Osteoblast (primary cell): Measurements from ENCODE around the gene GOLGA1. TPM values are rescaled to one million over a fixed set of nuclear protein-coding genes. Genes with fewer than 3 reads are reported as not detected.

Experiments used
- DNase-seq: peaks from one replicate; pipeline ENCODE4 v3.0.0; 2011; ENCODE audit warnings: low spot score, mixed read lengths; ENCODE audit not compliant: insufficient read length; ENCODE audit errors: missing footprints
- H2AFZ ChIP-seq: 2 replicates; pipeline ENCODE4 v1.6.0; 2011; ENCODE audit warnings: mild to moderate bottlenecking, low read length
- H3K27ac ChIP-seq: 2 replicates; pipeline ENCODE4 v1.5.1; 2011; ENCODE audit warnings: mild to moderate bottlenecking, low read depth, low read length, moderate library complexity
- H3K27me3 ChIP-seq: 2 replicates; pipeline ENCODE4 v1.6.0; 2012; ENCODE audit warnings: mild to moderate bottlenecking, control low read depth, inconsistent platforms, low read length, moderate library complexity; ENCODE audit not compliant: insufficient read depth
- H3K36me3 ChIP-seq: 2 replicates; pipeline ENCODE4 v1.5.1; 2011; ENCODE audit warnings: mild to moderate bottlenecking, low read length, control low read depth, moderate library complexity; ENCODE audit not compliant: insufficient read depth
- H3K4me1 ChIP-seq: 2 replicates; pipeline ENCODE4 v1.5.1; 2011; ENCODE audit warnings: mild to moderate bottlenecking, low read length, control low read depth, moderate library complexity; ENCODE audit not compliant: insufficient read depth
- H3K4me2 ChIP-seq: 2 replicates; pipeline ENCODE4 v1.6.0; 2011; ENCODE audit warnings: mild to moderate bottlenecking, low read length; ENCODE audit not compliant: insufficient read depth
- H3K4me3 ChIP-seq: fragments of 200-600 bp; sonication (generic); 3 replicates; pipeline ENCODE4 v1.5.1; 2012; ENCODE audit warnings: mild to moderate bottlenecking, low read length, inconsistent platforms; ENCODE audit not compliant: insufficient read depth
- H3K79me2 ChIP-seq: 2 replicates; pipeline ENCODE4 v1.6.0; 2012; ENCODE audit warnings: mild to moderate bottlenecking, low read length, control low read depth, inconsistent platforms; ENCODE audit not compliant: insufficient read depth
- H3K9me3 ChIP-seq: 2 replicates; pipeline ENCODE4 v1.5.1; 2011; ENCODE audit warnings: low read depth, low read length, control low read depth
- H4K20me1 ChIP-seq: 2 replicates; pipeline ENCODE4 v1.6.0; 2012; ENCODE audit warnings: mild to moderate bottlenecking, low read length, control low read depth; ENCODE audit not compliant: insufficient read depth
- total RNA-seq: library from RNA; depleted of rRNA; stranded (reverse); fragments of >200 nt; gene quantifications from 2 replicates; pipeline ENCODE4 v1.2.3, GENCODE V29; 2012
- TF ChIP-seq, protein P1 (sequence below): IDR thresholded peaks from 2 replicates; pipeline ENCODE4 v1.5.1; 2011; ENCODE audit warnings: mild to moderate bottlenecking, low read depth, low read length, moderate library complexity; ENCODE audit errors: extremely low read depth

GOLGA1 gene
- total RNA-seq, 1 donor: 13.4 TPM

DNA sequence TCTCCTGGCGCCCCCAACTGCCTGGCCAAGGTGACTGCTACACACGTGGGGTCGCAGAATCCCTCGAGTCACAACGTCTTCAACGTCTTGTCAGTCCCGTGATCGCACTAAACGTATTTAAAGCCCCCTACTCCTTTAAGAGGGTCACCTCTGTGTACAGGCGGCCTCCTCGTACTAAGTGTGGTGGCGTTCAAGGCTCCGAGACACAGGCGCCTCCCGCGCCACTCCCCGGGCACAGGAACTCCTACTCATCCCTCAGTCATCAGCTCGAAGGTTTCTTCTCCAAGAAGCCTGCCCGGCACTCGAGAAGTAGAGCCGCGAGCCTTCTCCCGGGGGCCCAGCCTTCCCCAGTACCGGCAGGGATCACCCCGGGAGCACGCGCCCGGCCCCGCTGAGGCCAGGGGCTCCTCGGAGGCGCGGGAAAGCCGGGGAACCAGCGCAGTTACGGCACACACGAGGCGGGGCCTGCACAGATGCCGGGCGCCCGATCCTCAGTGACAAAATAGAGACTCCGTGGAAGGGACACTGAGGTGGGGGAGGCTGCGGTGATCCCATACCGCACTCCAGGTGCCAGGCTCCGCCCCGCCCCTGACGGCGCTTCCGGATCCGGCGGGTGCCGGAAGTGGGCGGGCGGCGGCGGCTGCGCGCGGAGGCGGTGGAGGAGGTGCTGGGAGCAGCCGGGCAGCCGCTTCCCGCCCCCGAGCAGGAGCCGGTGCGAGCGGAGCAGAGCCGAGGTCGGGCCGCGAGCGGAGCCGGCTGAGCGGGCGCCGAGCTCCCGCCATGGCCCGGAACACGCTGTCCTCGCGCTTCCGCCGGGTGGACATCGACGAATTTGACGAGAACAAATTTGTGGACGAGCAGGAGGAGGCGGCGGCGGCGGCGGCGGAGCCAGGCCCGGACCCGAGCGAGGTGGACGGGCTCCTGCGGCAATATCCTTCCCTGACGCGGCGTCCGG lies 72.1 kb downstream of the GOLGA1 start:
- H2AFZ ChIP-seq: peak overlapping the region; percentile 89
- TF ChIP-seq, protein P1, sequence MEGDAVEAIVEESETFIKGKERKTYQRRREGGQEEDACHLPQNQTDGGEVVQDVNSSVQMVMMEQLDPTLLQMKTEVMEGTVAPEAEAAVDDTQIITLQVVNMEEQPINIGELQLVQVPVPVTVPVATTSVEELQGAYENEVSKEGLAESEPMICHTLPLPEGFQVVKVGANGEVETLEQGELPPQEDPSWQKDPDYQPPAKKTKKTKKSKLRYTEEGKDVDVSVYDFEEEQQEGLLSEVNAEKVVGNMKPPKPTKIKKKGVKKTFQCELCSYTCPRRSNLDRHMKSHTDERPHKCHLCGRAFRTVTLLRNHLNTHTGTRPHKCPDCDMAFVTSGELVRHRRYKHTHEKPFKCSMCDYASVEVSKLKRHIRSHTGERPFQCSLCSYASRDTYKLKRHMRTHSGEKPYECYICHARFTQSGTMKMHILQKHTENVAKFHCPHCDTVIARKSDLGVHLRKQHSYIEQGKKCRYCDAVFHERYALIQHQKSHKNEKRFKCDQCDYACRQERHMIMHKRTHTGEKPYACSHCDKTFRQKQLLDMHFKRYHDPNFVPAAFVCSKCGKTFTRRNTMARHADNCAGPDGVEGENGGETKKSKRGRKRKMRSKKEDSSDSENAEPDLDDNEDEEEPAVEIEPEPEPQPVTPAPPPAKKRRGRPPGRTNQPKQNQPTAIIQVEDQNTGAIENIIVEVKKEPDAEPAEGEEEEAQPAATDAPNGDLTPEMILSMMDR: no peak
- H3K27me3 ChIP-seq: no peaks in the 10 kb centered on the region
- peaks cover 62% of the 10 kb centered on the region for H3K79me2 ChIP-seq
- DNase-seq: peak; percentile 100
- H3K36me3 ChIP-seq: peaks cover 23% of the 10 kb centered on the region
- peak overlapping the region; percentile 95 for H3K27ac ChIP-seq
- H3K4me3 ChIP-seq: peak overlapping the region; percentile 98
- peaks cover 36% of the 10 kb centered on the region for H4K20me1 ChIP-seq
- no peaks in the 10 kb centered on the region for H3K9me3 ChIP-seq
- H3K4me2 ChIP-seq: peak overlapping the region; percentile 97
- H3K4me1 ChIP-seq: peaks cover 39% of the 10 kb centered on the region

DNA sequence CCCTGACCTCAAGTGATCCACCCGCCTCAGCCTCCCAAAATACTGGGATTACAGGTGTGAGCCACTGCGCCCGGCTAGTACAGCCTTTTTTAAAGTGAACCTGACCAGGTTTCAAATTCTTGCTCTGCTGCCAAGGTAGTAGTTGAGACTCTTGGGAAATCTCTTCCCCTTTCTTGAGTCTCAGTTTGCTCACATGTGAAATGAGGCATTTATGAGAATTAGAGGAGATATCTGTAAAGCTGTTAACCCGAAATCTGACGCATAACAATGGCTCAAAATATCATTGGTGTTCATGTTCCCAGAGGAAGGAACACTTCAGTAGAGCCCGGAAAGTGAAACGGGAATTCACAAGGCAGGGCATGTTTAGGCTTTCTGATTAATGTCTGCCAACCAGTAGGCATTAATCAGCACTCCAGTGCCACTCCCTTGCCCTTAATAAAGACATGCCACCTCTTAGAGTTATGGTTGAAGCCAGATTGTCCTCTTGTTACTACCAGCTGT lies 77.5 kb downstream of the GOLGA1 start:
- no peak overlapping the region for H3K27ac ChIP-seq
- H3K4me2 ChIP-seq: no peak overlapping the region
- H4K20me1 ChIP-seq: peaks cover 32% of the 10 kb centered on the region
- peaks cover 43% of the 10 kb centered on the region for H3K79me2 ChIP-seq
- no peaks in the 10 kb centered on the region for H3K9me3 ChIP-seq
- H2AFZ ChIP-seq: peak overlapping the region; percentile 25
- H3K27me3 ChIP-seq: no peaks in the 10 kb centered on the region
- TF ChIP-seq, protein P1: no peak
- no peak for DNase-seq
- H3K4me3 ChIP-seq: no peak overlapping the region
- peaks cover 31% of the 10 kb centered on the region for H3K4me1 ChIP-seq
- peaks cover 25% of the 10 kb centered on the region for H3K36me3 ChIP-seq

DNA sequence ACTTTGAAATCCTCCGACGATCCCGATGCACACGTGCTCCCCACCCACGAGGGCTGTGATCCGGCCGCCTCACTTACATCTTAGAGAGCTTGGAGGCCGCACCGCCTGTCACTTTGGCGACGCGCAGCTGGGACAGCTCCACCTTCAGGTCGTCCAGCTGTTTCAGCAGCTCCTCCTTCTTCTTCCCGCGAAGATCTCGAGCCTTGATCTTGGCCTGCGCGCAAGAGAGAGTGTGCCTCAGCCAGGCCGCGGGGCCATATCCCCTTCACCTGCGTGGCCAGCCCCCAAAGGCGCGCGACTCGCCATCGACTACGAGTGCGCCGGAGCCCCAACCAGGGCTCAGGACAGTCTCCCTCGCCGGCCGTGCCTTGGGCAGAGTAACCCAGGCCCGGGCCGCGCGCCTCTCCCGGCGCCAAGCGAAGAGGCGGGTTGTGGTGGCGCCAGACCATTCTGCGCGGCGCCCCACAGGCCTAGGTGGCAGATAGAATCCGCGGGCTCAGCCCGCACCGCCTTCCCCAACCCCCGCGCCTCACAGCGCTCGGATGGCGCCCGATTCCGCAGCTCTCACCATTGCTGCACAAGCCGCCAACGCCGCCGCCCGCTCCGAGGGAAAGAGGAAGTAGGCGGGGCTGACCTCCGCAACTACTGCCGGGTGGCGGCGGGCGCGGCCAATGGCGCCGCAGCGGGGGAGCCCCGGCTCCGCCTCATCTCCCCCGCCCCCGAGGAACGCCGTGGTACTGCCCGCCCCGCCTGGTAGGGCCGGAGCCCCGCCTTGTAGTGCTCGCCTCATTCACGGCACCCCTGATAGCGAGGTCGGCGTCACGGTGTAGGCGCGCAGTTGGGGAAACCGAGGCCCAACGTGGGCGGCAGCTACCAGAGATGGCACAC lies 79.3 kb downstream of the GOLGA1 start, which contains the start of the genes ARPC5L and RPL35:
TSS of gene ARPC5L (plus strand) at position 789 of the 888 bp plus-strand sequence. CDS start 7,161 bp downstream, outside the sequence.
TSS of gene RPL35 (minus strand) at position 616 of the 888 bp plus-strand sequence. CDS start at position 571, 45 bp downstream.
- H3K4me2 ChIP-seq: peak within 1 kb of the TSS; percentile 94
- peak within 1 kb of the TSS; percentile 90 for H3K4me3 ChIP-seq
- H2AFZ ChIP-seq: peak within 1 kb of the TSS; percentile 98
- H3K27ac ChIP-seq: peak within 1 kb of the TSS; percentile 90
- peaks cover 44% of the 10 kb centered on the region for H3K36me3 ChIP-seq
- H3K9me3 ChIP-seq: no peaks in the 10 kb centered on the region
- H3K4me1 ChIP-seq: peaks cover 22% of the 10 kb centered on the region
- peaks cover 34% of the 10 kb centered on the region for H3K79me2 ChIP-seq
- H4K20me1 ChIP-seq: peaks cover 48% of the 10 kb centered on the region
- DNase-seq: peak; percentile 100
- TF ChIP-seq, protein P1: peak; percentile 25
- H3K27me3 ChIP-seq: no peaks in the 10 kb centered on the region
